Astrocyte (in vitro differentiated cells and primary cell): ENCODE results near the gene CLIP3.

Source experiments
- CTCF ChIP-seq: IDR thresholded peaks from 2 replicates; pipeline ENCODE4 v1.5.1; 2011; ENCODE audit warnings: low read depth, mild to moderate bottlenecking, inconsistent platforms, low read length, moderate library complexity; ENCODE audit not compliant: insufficient read depth
- EZH2 ChIP-seq: IDR thresholded peaks from 2 replicates; pipeline ENCODE4 v1.6.1; 2012; ENCODE audit warnings: mild to moderate bottlenecking, low read length, inconsistent platforms; ENCODE audit not compliant: insufficient read depth

DNA sequence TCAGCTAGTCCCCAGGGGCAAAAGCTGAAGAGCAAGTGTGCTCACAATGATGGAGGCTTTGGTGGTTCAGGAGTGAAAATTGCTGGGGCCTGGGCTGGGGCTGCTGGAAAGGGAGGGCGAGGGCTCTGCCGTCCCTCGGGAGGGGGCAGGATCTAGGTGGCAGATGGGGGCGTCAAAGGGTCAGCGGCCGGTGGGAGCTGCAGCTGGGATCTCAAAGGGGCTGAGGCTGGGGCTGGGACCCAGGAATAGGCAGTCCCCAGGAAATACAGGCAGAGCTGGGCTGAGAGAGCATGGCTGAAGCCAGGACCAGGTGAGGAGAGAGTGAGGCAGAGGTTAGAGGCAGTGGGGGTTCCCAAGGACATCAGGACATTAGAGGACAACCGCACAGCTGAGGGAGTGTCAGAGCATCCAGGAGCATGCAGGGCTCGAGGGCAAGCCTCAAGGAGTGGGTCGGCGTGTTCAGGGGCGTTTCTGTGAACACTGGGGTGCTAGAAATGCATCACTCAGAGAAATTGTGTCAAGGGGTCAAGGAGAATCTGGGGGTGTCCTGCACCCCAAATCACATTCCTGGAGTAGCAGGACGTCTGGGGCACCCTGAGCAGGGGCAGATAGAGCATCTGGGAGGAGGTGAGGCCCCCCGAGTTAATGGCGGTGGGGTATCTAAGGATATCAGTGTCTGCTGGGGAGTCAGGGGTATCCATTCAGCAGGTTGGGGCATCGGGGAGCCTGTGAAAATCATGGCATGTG lies 22.9 kb downstream of the CLIP3 start:
- TF ChIP-seq EZH2 (no peak), CTCF (no peak)
